ENCODE results near the gene CD6. TPM values are rescaled to one million over a fixed set of nuclear protein-coding genes. Genes with fewer than 3 reads are reported as not detected.

Gene CD6
- total and polyA plus RNA-seq, 10 donors = 10.9 to 47.6 (median 21.2) TPM

DNA sequence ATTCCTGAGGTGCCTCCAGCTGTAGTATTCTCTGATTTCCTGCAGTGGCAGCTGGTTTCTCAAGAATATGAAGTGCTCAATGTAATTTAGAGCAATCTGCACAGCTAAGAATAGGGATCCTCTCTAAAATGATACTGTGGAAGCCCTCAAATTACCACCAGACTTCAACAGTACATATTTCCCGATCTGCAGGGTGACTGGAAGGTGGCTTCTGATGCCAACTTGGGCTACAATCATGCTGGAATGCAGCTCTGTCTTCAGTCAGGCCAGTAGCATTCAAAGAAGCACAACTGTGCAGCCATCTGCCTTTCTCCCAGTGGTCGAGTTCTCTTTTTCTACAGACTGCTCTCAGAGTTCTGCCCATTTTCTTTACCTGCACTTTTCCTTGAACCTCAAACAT is 75.4 kb downstream of the CD6 start:
- H3K4me3 ChIP-seq = no peak overlapping the region
- H3K27me3 ChIP-seq (replicated peaks in 1 of 7) = no peaks in the 10 kb centered on the region
- no peaks in the 10 kb centered on the region for H3K9me3 ChIP-seq
- intact Hi-C loops (cut with DNase I; ENCODE audit: low total_unique reads) = no loop called here
- H3K36me3 ChIP-seq = no peaks in the 10 kb centered on the region
- H3K27ac ChIP-seq = no peak overlapping the region
- H3K4me1 ChIP-seq = peaks cover 6 to 32% (median 16%) of the 10 kb centered on the region in 6 donors
- TF ChIP-seq POLR2A (IDR thresholded peaks at IDR 0.05) (no peak), POLR2AphosphoS5 (IDR thresholded peaks at IDR 0.05) (no peak)
- TF ChIP-seq, protein P1, sequence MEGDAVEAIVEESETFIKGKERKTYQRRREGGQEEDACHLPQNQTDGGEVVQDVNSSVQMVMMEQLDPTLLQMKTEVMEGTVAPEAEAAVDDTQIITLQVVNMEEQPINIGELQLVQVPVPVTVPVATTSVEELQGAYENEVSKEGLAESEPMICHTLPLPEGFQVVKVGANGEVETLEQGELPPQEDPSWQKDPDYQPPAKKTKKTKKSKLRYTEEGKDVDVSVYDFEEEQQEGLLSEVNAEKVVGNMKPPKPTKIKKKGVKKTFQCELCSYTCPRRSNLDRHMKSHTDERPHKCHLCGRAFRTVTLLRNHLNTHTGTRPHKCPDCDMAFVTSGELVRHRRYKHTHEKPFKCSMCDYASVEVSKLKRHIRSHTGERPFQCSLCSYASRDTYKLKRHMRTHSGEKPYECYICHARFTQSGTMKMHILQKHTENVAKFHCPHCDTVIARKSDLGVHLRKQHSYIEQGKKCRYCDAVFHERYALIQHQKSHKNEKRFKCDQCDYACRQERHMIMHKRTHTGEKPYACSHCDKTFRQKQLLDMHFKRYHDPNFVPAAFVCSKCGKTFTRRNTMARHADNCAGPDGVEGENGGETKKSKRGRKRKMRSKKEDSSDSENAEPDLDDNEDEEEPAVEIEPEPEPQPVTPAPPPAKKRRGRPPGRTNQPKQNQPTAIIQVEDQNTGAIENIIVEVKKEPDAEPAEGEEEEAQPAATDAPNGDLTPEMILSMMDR (IDR thresholded peaks at IDR 0.05 in 8 of 11, conservative IDR thresholded peaks at IDR 0.05 in 3 of 11) = no peak
- DNase-seq = no peak
- WGBS, 5 donors = 83 to 90% (median 86%) methylated on average over 2 of the region's 2 CpGs

DNA sequence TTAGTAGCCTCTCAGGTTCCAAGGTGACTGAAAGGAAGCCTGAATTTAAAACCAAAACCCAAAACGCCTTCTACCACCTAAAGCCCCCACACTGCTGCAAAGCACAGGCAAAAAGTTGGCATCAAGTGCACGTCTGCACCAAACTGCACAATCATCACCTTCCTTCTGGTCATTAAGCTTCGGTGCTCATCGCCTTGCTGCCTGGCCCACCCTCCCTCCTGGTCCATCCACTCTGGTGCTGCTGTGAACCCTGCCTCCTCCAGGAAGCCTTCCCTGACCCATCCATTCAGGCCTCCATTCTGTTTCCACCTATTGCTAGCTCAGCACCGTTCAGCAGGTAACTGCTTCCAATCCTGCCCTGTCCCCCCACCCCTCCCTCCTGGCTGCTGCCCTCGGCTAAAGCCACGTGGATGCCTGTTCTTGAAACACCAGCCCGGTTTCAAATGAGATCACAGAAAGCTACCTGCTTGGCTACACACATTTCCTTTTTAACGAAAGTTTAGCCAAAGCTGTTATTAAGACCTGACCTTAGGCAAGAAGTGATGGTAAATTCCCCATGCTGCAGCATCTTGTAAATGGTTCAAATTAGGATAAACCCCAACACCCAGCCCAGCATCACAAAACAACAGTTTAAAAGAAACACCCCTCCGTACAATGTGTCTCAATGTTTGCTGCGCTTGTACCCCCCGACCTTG is 77.0 kb downstream of the CD6 start:
- Histone ChIP-seq H3K36me3 (no peaks in the 10 kb centered on the region), H3K9me3 (no peaks in the 10 kb centered on the region), H3K4me1 (peaks cover 0 to 26% (median 5%) of the 10 kb centered on the region in 6 donors), H3K27ac (peak overlapping the region in 3 of 8 donors; percentile 60 to 72 (median 71)), H3K4me3 (no peak overlapping the region), H3K27me3 (replicated peaks in 1 of 7) (no peaks in the 10 kb centered on the region)
- intact Hi-C loops (cut with DNase I; ENCODE audit: low total_unique reads) = no loop called here
- peak; percentile 40 for DNase-seq
- TF ChIP-seq, protein P1 (IDR thresholded peaks at IDR 0.05 in 8 of 11, conservative IDR thresholded peaks at IDR 0.05 in 3 of 11) = no peak
- TF ChIP-seq POLR2A (IDR thresholded peaks at IDR 0.05) (no peak), POLR2AphosphoS5 (IDR thresholded peaks at IDR 0.05) (no peak)
- WGBS, 5 donors = 72 to 77% (median 76%) methylated on average over 12 of the region's 12 CpGs

DNA sequence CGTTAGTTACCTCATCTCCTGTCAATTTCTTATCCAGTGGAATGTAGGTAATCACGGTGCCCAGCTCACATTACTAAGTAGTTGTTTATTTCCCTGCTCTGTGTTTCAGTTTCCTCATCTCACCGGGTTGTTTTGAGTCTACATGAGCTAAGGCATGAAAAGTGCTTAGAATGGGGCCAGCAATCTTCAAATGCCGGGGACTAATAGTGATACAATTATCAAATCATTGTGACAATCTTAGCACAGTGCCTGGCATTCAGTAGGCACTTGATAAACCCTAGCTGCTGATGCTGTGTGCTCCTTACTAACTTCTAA is 77.5 kb downstream of the CD6 start:
- no peak for DNase-seq
- TF ChIP-seq, protein P1 (IDR thresholded peaks at IDR 0.05 in 8 of 11, conservative IDR thresholded peaks at IDR 0.05 in 3 of 11) = no peak
- TF ChIP-seq POLR2AphosphoS5 (IDR thresholded peaks at IDR 0.05) (no peak), POLR2A (IDR thresholded peaks at IDR 0.05) (no peak)

DNA sequence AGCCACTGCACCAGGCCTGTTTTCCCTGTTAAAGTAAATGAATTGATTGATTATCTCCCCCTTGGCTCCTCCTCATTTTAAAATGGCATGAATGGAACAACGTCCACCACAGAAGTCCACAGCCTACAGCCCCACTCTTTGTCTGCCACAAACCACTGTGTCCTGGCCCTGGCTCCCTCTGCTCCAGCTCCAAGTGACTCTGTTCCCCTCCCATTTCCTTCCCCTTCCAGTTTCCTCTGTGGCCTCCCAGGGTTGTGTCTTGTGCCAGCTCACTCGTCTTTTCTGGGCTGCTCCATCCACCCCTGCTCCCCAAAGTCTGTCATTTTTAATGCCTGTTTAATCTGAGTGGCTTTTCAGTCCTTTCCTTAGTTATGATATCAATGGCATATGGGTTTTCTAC is 78.4 kb downstream of the CD6 start:
- DNase-seq = peak; percentile 74
- peak overlapping the region in 7 of 8 donors; percentile 23 to 72 (median 65) for H3K27ac ChIP-seq
- H3K9me3 ChIP-seq = no peaks in the 10 kb centered on the region
- H3K4me3 ChIP-seq = no peak overlapping the region
- 23 to 44% (median 28%) methylated on average over 2 of the region's 2 CpGs for WGBS, 5 donors
- no peaks in the 10 kb centered on the region for H3K36me3 ChIP-seq
- intact Hi-C loops (cut with DNase I; ENCODE audit: low total_unique reads) = no loop called here
- TF ChIP-seq, protein P1 (IDR thresholded peaks at IDR 0.05 in 8 of 11, conservative IDR thresholded peaks at IDR 0.05 in 3 of 11) = no peak
- TF ChIP-seq POLR2A (IDR thresholded peaks at IDR 0.05) (no peak), POLR2AphosphoS5 (IDR thresholded peaks at IDR 0.05) (peak in 2 of 3 donors; percentile 35 to 52)
- H3K4me1 ChIP-seq = peaks cover 0 to 26% (median 5%) of the 10 kb centered on the region in 6 donors
- H3K27me3 ChIP-seq (replicated peaks in 1 of 7) = no peaks in the 10 kb centered on the region

More for the DNA sequence above, 77.5 kb downstream of the CD6 start:
- WGBS, 5 donors = 58 to 74% (median 63%) methylated on average over 4 of the region's 4 CpGs
- intact Hi-C loops (cut with DNase I; ENCODE audit: low total_unique reads) = no loop called here
- no peaks in the 10 kb centered on the region for H3K27me3 ChIP-seq (replicated peaks in 1 of 7)
- peak overlapping the region in 4 of 8 donors; percentile 60 to 72 (median 70) for H3K27ac ChIP-seq
- H3K36me3 ChIP-seq = no peaks in the 10 kb centered on the region
- peaks cover 0 to 26% (median 5%) of the 10 kb centered on the region in 6 donors for H3K4me1 ChIP-seq
- H3K9me3 ChIP-seq = no peaks in the 10 kb centered on the region
- H3K4me3 ChIP-seq = no peak overlapping the region
